ENCODE measurements around the gene RAB42. TPM values are rescaled to one million over a fixed set of nuclear protein-coding genes. Genes with fewer than 3 reads are reported as not detected.
A peak's percentile ranks its signal among the peaks of the same experiment; 100 is the strongest.

Gene RAB42
- total and polyA plus RNA-seq, 2 of the 8 experiments (the other 6 are each of a cell fraction or from before 2014, with no cell fraction given), result 12.5 to 16.6 TPM

- TF ChIP-seq CHD7 (IDR thresholded peaks at IDR 0.05; ENCODE audit: insufficient replicate concordance, low read length) (no peak), YY1 (IDR thresholded peaks at IDR 0.05; ENCODE audit: low read depth, low read length) (peak; percentile 88), KDM5A (IDR thresholded peaks at IDR 0.05; ENCODE audit: low read length) (peak; percentile 69; the same call in 1 of the 2 replicates), RXRA (IDR thresholded peaks at IDR 0.05; ENCODE audit: insufficient read depth, low read depth, low read length) (no peak), SP1 (IDR thresholded peaks at IDR 0.05; ENCODE audit: low read depth, low read length) (peak; percentile 97), FOSL1 (IDR thresholded peaks at IDR 0.05; ENCODE audit: insufficient read depth, low read depth, low read length) (peak; percentile 38; the same call in 1 of the 2 replicates), CTBP2 (IDR thresholded peaks at IDR 0.05; ENCODE audit: borderline replicate concordance, insufficient read depth, insufficient read length, low read length) (no peak), TCF12 (IDR thresholded peaks at IDR 0.05; ENCODE audit: low read depth, low read length) (no peak)
Measured at GRCh38 chr1:28552758-28553663, 39.1 kb upstream of the RAB42 start, which contains the start of gene TRNAU1AP (continued).
